Activated T-cell treated with anti-CD3 and anti-CD28 coated beads, Interleukin-2, amount 50 U/mL, for 72 hours (primary cell): Measurements from ENCODE around the gene BACE1-AS. TPM values are rescaled to one million over a fixed set of nuclear protein-coding genes. Genes with fewer than 3 reads are reported as not detected.
"Not testable (repeated sequence)": the region's sequence is repeated elsewhere in the genome, so short reads cannot be mapped to it uniquely, and the experiment has no call there.

Source experiments
- ATAC-seq, 2 donors: fragments of 150-1000 bp; cut with Tn5 transposase; replicated peaks in 1 of 2; 2 replicates each; pipeline ENCODE4 v1.10.0; 2021; ENCODE audit warnings: moderate library complexity in 2 of 2, mild to moderate bottlenecking in 1 of 2
- DNase-seq, 2 donors: peaks; one replicate each; pipeline ENCODE4 v3.0.0; 2021 to 2022; ENCODE audit warnings: mixed read lengths in 1 of 2
- H3K27ac Mint-ChIP-seq: one replicate; pipeline ENCODE4 v1.8.0; 2022; ENCODE audit warnings: mild to moderate bottlenecking, moderate library complexity, mixed read lengths
- H3K27me3 Mint-ChIP-seq: one replicate; pipeline ENCODE4 v1.8.0; 2022; ENCODE audit warnings: low read depth, mixed read lengths
- H3K36me3 Mint-ChIP-seq, 2 donors: one replicate each; pipeline ENCODE4 v1.8.0; 2022; ENCODE audit warnings: mixed read lengths in 2 of 2, mild to moderate bottlenecking in 1 of 2; ENCODE audit not compliant: insufficient read depth in 2 of 2
- H3K4me1 Mint-ChIP-seq: one replicate; pipeline ENCODE4 v1.8.0; 2022; ENCODE audit warnings: low read depth, mixed read lengths
- H3K4me3 Mint-ChIP-seq, 2 donors: one replicate each; pipeline ENCODE4 v1.8.0; 2022; ENCODE audit warnings: mild to moderate bottlenecking in 2 of 2, mixed read lengths in 2 of 2, moderate library complexity in 2 of 2
- H3K9me3 Mint-ChIP-seq, 2 donors: one replicate each; pipeline ENCODE4 v1.8.0; 2022; ENCODE audit warnings: mixed read lengths in 2 of 2
- total RNA-seq, 2 donors: library from RNA; stranded (reverse); gene quantifications; one replicate each; pipeline ENCODE4 v1.2.3, GENCODE V29; 2022

The BACE1-AS gene
- total RNA-seq, 2 donors from 2014 or later = 9.6 to 9.9 TPM

DNA sequence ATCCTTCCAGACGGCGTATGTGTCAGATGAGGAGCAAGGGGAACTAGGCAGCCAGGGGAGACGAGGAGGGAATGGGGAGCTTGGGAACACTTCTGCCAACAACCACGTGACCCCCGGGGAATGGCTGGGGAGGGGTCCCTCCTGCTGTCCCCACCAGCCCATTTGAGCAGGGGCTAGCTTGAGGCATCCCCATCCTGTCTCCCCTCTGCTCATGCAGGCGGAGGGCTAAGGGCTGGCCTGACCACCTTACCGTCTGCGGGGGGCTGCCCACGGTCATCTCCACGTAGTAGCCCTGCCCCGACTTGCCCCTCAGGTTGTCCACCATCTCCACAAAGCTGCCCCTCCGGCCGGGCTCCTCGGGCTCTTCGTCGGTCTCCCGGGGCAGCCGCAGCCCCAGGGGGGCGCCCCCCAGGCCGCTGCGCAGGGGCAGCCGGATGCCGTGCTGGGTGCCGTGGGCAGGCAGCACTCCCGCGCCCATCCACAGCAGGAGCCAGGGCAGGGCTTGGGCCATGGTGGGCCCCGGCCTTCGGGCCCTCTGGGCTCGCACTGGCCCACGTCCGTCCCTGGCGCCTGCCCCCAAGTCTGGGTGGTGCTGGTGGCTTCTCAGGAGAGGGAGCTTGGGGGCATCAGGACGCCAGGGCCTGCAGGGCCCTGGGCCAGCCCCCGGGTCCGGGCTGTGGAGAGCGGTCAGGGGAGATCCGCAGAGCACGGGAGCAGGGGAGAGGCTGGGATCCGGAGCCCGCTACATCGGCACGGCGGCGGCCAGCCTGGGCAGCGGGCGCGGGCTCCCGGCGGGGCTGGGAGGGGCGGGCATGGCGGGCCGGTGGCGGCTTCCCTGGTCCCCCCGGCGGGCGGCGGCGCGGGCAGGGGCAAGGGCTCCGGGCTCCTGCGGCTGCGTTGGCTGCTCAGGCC, 24.4 kb downstream of the BACE1-AS start:
- ATAC-seq = peak; percentile 78 to 86
- H3K27ac Mint-ChIP-seq = no peak overlapping the region
- H3K36me3 Mint-ChIP-seq = no peaks in the 10 kb centered on the region
- DNase-seq = peak; percentile 28 to 33
- H3K9me3 Mint-ChIP-seq = no peaks in the 10 kb centered on the region
- H3K4me1 Mint-ChIP-seq = peaks cover 13% of the 10 kb centered on the region
- peak overlapping the region; percentile 81 to 82 for H3K4me3 Mint-ChIP-seq
- peaks cover 36% of the 10 kb centered on the region for H3K27me3 Mint-ChIP-seq

DNA sequence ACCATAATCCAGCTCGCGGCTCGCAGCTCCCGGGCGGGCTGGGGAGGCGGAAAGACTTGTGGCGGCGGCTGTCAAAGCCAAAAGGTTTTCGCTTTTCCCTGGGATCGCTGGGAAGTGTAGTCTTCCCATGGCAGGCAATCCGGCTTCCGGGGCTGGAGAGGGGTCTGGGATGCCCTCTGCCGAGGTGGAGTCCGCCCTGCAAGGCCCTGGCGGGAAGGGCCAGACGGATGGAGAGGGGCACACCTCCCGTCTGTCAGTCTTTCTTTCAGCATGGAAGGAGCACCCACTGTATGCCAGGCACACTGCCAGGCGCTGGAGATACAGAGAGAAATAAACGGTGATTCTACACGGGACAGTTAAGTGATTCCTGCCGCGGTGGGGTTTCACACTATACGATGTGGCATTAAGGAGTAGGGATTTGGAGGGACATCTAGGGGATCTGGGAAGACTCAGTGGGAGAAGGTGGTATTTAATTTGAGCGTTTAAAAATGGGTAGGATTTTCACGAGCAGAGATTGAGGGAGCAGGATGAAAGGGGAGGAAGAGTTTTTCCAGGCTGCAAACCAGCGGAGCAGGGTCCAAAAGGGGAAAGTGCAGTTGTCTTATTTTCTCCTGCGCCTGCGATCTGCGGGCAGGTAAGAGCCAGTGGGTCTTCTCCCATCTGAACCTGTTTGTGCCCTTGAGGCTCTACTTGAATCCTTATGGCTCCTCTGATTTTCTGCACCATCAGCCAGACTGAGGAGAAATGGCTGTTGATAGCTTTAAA, 25.2 kb downstream of the BACE1-AS start, which contains the start of gene BACE1:
Gene BACE1, minus strand, starts transcription at position 60 of the 765 bp plus-strand sequence. CDS start 461 bp downstream, outside the sequence.
- H3K4me3 Mint-ChIP-seq = peak within 1 kb of the TSS; percentile 81 to 82
- H3K9me3 Mint-ChIP-seq = no peaks in the 10 kb centered on the region
- H3K36me3 Mint-ChIP-seq = no peaks in the 10 kb centered on the region
- H3K27me3 Mint-ChIP-seq = peaks cover 36% of the 10 kb centered on the region
- DNase-seq (peak in 1 of 2 donors; percentile 33), ATAC-seq (peak; percentile 47 to 48)
- peaks cover 13% of the 10 kb centered on the region for H3K4me1 Mint-ChIP-seq
- H3K27ac Mint-ChIP-seq = no peak within 1 kb of the TSS

DNA sequence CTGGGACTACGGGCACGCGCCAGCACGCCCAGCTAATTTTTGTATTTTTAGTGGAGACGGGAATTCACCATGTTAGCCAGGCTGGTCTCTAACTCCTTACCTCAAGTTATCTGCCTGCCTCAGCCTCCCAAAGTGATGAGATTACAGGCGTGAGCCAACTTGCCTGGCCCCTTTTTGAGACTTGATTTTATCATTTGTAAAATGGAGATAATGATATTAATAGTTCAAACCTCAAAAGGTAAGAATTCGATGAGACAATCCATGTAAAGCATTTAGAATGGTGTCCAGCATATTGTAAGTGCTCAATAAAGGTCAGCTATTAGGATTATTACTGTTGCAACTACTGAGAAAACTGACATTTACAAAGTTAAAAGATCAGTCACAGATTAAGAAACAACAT, 27.6 kb downstream of the BACE1-AS start:
- peaks cover 13% of the 10 kb centered on the region for H3K4me1 Mint-ChIP-seq
- H3K27ac Mint-ChIP-seq = no peak overlapping the region
- peaks cover 29% of the 10 kb centered on the region for H3K27me3 Mint-ChIP-seq
- no peaks in the 10 kb centered on the region for H3K9me3 Mint-ChIP-seq
- DNase-seq (no peak), ATAC-seq (no peak)
- no peaks in the 10 kb centered on the region for H3K36me3 Mint-ChIP-seq
- no peak overlapping the region for H3K4me3 Mint-ChIP-seq

DNA sequence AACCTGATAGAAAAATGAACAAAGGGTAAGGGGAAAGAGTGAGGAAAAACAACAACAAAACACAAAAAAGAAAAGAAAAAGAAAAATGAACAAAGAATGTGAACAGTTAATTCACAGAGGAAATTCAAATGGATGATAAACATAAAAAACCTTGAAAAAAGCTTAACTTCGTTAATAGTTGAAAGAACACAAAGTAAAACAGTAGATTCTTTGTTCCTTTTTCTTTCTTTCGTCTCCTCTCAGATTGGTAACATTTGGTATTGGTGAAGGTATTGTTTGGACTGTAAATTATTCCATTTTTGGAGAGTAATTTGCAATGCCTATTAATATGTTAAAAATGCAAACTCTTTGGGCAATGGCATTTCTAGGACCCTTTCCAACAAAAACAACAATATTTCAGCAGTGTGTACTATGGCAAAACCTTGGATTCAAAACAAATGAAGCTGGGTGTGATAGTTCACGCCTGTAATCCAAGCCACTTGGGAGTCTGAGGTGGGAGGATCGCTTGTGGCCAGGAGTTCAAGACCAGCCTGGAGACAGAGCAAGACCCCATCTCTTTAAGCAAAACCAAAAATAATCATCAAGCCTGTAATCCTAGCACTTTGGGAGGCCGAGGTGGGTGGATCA, 28.2 kb downstream of the BACE1-AS start:
- ATAC-seq = no peak
- Mint-ChIP-seq H3K27ac (no peak overlapping the region), H3K9me3 (no peaks in the 10 kb centered on the region), H3K4me1 (peaks cover 13% of the 10 kb centered on the region), H3K4me3 (no peak overlapping the region), H3K36me3 (no peaks in the 10 kb centered on the region), H3K27me3 (peaks cover 23% of the 10 kb centered on the region)
- DNase-seq = no peak

DNA sequence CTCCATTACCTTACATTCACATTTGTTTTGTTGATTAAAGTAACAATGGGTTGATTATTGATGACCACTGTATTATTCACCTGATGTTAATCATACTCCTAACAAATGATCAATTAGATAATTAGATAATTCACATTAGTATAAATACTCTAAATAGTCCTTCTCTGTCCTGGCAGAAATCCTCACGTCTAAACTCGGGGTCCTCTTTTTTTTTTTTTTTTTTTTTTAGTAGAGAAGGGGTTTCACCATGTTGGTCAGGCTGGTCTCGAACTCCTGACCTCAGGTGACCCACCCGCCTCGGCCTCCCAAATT, 36.1 kb downstream of the BACE1-AS start:
- not testable (repeated sequence) for H3K36me3 Mint-ChIP-seq, H3K4me1 Mint-ChIP-seq, H3K9me3 Mint-ChIP-seq, DNase-seq, H3K27me3 Mint-ChIP-seq, H3K27ac Mint-ChIP-seq, ATAC-seq
- H3K4me3 Mint-ChIP-seq = peak overlapping the region in 1 of 2 donors; percentile 79

DNA sequence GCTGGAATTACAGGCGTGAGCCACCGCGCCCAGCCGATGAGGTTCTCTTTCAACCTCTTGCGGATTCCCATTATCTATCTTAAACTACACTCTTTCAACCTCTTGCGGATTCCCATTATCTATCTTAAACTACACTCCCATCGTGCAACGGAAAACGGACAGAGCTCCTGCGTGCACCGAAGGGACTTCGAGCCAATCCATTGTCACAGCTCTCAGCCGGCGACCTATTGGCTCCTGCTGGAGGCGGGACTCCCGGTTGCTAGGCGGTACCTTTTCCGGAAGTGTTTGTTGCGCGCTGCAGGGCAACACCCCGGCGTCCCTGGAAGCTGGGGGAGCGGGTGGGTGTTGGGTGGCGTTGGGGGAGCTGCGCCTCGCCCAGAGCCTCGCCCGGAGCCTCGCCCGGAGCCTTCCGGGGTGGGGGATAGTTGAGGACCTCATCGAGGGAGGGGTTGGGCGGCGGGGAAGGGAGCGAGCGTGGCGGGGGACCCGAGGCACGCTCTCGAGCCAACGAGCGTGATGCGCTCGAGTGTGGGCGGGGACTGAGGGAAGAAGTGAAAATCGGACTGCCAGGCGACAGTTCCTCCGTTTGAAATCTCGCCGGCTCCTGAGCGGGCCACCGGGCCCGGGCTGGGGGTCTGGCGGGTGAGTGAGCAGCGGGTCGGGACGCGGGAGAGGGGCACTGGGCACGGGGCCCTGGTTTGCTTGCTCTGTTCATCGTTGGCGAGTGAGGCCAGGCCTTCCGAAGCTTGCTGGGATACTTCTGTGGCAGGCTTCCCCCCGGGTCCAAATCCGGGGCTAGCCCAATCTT, 36.6 kb downstream of the BACE1-AS start, which contains the start of gene CEP164:
Gene CEP164, plus strand, starts transcription at position 288 of the 808 bp plus-strand sequence. CDS start 10,733 bp downstream, outside the sequence.
- Mint-ChIP-seq H3K36me3 (no peaks in the 10 kb centered on the region), H3K4me3 (peak within 1 kb of the TSS; percentile 62 to 79), H3K4me1 (no peaks in the 10 kb centered on the region), H3K9me3 (no peaks in the 10 kb centered on the region), H3K27ac (peak within 1 kb of the TSS; percentile 59), H3K27me3 (no peaks in the 10 kb centered on the region)
- ATAC-seq (peak; percentile 98), DNase-seq (peak; percentile 91 to 95)

DNA sequence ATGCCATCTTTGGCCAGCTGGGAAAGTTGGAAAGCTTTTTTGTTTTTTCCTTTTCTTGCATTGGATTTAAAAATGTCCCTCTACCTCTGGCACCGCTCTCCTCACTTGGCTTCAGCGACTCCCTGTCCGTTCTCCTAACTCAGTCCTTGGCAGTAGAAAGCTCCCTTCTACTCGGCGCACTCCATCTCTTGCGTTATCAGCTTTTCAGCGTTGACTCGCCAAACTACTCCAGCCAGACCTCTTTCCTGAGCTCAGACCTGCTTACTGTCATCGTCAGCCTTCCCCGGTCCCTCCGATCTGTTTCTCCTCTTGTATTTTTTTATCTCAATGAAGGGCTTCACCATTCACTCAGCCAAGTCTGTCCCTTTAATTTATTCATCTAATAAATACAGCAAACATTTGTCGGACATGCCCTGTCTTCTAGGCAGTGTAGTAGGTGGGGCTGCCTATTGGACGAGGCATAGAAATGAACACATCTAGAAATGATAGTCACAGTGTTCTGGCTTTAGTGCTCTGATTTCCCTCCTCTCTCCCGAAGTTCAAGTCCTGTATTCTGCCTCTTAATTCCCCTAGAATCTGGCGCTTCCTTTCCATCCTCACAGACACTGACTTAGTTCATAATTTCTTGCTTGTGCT, 37.3 kb downstream of the BACE1-AS start:
- ATAC-seq (peak in 1 of 2 donors; percentile 5), DNase-seq (peak in 1 of 2 donors; percentile 19)
- H3K27me3 Mint-ChIP-seq = no peaks in the 10 kb centered on the region
- no peaks in the 10 kb centered on the region for H3K4me1 Mint-ChIP-seq
- H3K36me3 Mint-ChIP-seq = no peaks in the 10 kb centered on the region
- H3K27ac Mint-ChIP-seq = no peak overlapping the region
- H3K9me3 Mint-ChIP-seq = no peaks in the 10 kb centered on the region
- H3K4me3 Mint-ChIP-seq = no peak overlapping the region

DNA sequence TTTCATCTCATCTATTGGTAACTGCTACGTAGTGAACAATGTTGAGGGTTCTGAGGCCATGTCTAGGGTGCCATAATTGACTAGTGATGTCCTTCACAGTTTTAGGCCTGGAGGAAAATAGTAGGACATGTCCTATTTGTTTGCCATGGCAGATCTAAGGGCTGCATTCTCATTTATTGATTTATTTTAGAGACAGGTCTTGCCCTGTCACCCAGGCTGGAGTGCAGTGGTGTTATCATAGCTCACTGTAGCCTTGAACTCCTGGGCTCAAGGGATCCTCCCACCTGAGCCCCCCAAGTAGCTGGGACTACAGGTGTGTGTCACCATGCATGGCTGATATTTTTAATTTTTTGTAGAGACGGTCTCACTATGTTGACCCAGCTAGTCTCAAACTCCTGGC, 41.7 kb downstream of the BACE1-AS start:
- no peaks in the 10 kb centered on the region for H3K9me3 Mint-ChIP-seq
- H3K27ac Mint-ChIP-seq = no peak overlapping the region
- no peaks in the 10 kb centered on the region for H3K4me1 Mint-ChIP-seq
- ATAC-seq (no peak), DNase-seq (no peak)
- no peaks in the 10 kb centered on the region for H3K36me3 Mint-ChIP-seq
- no peak overlapping the region for H3K4me3 Mint-ChIP-seq
- no peaks in the 10 kb centered on the region for H3K27me3 Mint-ChIP-seq

DNA sequence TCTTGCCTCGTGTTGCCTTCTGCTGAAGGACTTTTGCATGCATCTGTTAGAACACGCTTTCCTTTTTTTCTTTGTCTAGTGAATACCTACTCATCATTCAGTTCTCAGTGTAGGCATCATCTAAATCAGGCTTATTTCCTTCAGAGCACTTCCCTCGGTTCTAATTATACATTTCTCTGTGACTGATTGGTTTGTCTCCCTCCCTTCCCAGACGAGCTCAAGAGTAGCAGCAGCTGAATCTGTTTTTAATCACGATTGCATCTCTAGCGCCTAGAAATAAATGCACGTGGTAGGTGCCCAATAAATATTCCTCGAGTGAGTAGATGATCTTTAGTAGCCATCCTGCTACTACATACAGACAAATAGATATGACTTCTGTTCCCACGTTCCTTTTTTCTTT, 42.8 kb downstream of the BACE1-AS start:
- no peaks in the 10 kb centered on the region for H3K27me3 Mint-ChIP-seq
- H3K27ac Mint-ChIP-seq = no peak overlapping the region
- ATAC-seq (no peak), DNase-seq (no peak)
- H3K4me1 Mint-ChIP-seq = no peaks in the 10 kb centered on the region
- H3K36me3 Mint-ChIP-seq = no peaks in the 10 kb centered on the region
- no peaks in the 10 kb centered on the region for H3K9me3 Mint-ChIP-seq
- no peak overlapping the region for H3K4me3 Mint-ChIP-seq

DNA sequence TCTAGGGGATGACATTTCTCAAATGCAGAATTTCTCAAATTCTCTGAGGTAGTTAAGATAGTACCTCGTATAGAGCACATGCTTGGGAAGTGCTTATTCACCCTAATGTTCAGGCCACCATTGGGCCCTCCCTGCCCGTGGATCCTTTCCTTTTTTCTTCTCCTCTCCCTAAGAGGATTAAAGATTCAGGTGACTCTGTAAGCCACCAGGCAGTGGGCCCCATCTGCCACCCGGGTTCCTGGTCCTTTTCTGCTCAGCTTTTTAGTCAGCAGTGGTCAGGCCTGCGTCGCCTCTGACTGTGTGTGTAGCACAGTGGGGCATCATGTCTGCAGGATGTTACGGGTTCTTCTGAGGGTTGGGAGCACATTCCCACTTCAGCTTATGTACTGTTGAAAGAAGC, 43.8 kb downstream of the BACE1-AS start:
- H3K36me3 Mint-ChIP-seq = no peaks in the 10 kb centered on the region
- ATAC-seq = no peak
- H3K27me3 Mint-ChIP-seq = no peaks in the 10 kb centered on the region
- no peak overlapping the region for H3K27ac Mint-ChIP-seq
- no peak overlapping the region for H3K4me3 Mint-ChIP-seq
- H3K9me3 Mint-ChIP-seq = no peaks in the 10 kb centered on the region
- no peaks in the 10 kb centered on the region for H3K4me1 Mint-ChIP-seq
- no peak for DNase-seq

DNA sequence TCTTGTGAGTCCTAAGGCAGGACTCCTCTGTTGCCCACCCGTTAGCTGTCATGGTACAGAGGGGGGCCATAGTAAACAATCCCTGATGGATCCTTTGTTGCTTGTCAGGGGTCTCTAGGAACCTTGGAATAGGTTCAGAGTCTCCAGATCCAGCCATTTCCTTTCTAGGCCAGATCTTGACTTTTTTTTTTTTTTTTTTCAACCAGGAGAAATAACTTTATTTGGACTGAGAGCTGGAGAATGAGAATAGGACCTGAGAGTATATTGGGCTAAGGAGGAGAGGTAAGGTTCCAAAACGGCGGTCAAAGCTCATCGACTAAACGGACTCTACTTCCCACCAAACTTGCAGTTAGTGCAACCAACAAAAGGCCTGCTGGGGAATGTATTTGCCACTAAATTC, 44.3 kb downstream of the BACE1-AS start:
- ATAC-seq (no peak), DNase-seq (no peak)
- H3K4me1 Mint-ChIP-seq = no peaks in the 10 kb centered on the region
- no peak overlapping the region for H3K4me3 Mint-ChIP-seq
- no peak overlapping the region for H3K27ac Mint-ChIP-seq
- no peaks in the 10 kb centered on the region for H3K36me3 Mint-ChIP-seq
- H3K9me3 Mint-ChIP-seq = no peaks in the 10 kb centered on the region
- H3K27me3 Mint-ChIP-seq = no peaks in the 10 kb centered on the region

DNA sequence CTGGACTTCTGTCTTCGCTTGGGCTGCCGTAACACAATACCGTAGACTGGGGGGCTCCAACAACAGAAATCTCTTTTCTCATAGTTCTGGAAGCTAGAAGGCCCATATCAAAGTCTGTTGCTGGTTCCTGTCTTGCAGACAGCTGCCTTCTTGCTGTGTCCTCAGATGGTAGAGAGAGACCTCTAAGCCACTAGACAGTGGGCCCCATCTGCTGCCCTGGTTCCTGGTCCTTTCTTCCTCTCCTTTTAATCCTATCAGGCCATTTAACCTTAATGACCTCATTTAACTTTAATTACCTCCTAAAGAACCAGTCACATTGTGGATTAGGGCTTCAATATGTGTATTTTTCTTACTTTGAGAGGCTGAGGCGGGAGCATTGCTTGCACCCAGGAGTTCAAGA, 45.9 kb downstream of the BACE1-AS start:
- Mint-ChIP-seq H3K36me3 (peaks cover 0 to 3% of the 10 kb centered on the region in 2 donors), H3K4me1 (no peaks in the 10 kb centered on the region), H3K27ac (no peak overlapping the region), H3K4me3 (no peak overlapping the region), H3K9me3 (no peaks in the 10 kb centered on the region), H3K27me3 (no peaks in the 10 kb centered on the region)
- DNase-seq (no peak), ATAC-seq (no peak)
